HEK293 (cell line): Measurements from ENCODE around the gene WARS2.

Experiments used
- CTCF ChIA-PET: fragments of 350-600 bp; formaldehyde crosslinking; extraction: SDS; loops from one replicate; lab custom pipeline; 2021; ENCODE audit warnings: antibody characterized with exemption; lab: Yijun Ruan, JAX
- POLR2A ChIA-PET: fragments of 300-600 bp; formaldehyde crosslinking; extraction: SDS; loops from one replicate; lab custom pipeline; 2020; ENCODE audit warnings: antibody characterized with exemption, inconsistent platforms; lab: Yijun Ruan, JAX
- H3K27ac ChIP-seq: fragments of 200-500 bp; sonication (Bioruptor generic); 2 replicates; pipeline ENCODE4 v1.5.1; 2014; ENCODE audit warnings: low read depth, low read length, control low read depth, inconsistent platforms; ENCODE audit errors: extremely low read depth
- H3K36me3 ChIP-seq, 2 experiments: fragments of 200-500 bp in 1 of 2; sonication (Bioruptor generic) in 1 of 2; 1 replicate in 1 of 2; 2 replicates in 1 of 2; pipeline ENCODE4 v1.5.1; 2014 to 2017; ENCODE audit warnings: inconsistent platforms in 2 of 2, low read length in 2 of 2; ENCODE audit not compliant: control insufficient read depth in 2 of 2, insufficient read depth in 1 of 2
- H3K4me1 ChIP-seq: fragments of 200-500 bp; sonication (Bioruptor generic); 2 replicates; pipeline ENCODE4 v1.5.1; 2014; ENCODE audit warnings: mild to moderate bottlenecking, low read length, inconsistent platforms; ENCODE audit not compliant: control insufficient read depth, insufficient read depth
- H3K4me3 ChIP-seq: 2 replicates; pipeline ENCODE4 v1.5.1; 2011; ENCODE audit warnings: low read depth, mild to moderate bottlenecking, control low read depth, low read length, moderate library complexity
- H3K9me3 ChIP-seq: fragments of 200-500 bp; sonication (Bioruptor generic); 2 replicates; pipeline ENCODE4 v1.5.1; 2014; ENCODE audit warnings: low read depth, low read length, inconsistent platforms; ENCODE audit not compliant: control insufficient read depth, insufficient read depth
- GLI4 ChIP-seq: fragments of 450-650 bp; formaldehyde crosslinking; IDR thresholded peaks from 2 replicates; pipeline ENCODE4 v1.5.1; 2016; ENCODE audit warnings: missing biosample characterization, missing genetic modification characterization
- GLIS1 ChIP-seq: fragments of 450-650 bp; formaldehyde crosslinking; IDR thresholded peaks from 2 replicates; pipeline ENCODE4 v1.5.1; 2016; ENCODE audit warnings: missing biosample characterization, missing genetic modification characterization
- HOXA7 ChIP-seq: sonication (generic); formaldehyde crosslinking; IDR thresholded peaks from 2 replicates; pipeline ENCODE4 v1.8.1; 2022; ENCODE audit warnings: missing genetic modification reagents, borderline replicate concordance
- MEIS1 ChIP-seq: sonication (generic); formaldehyde crosslinking; IDR thresholded peaks from 2 replicates; pipeline ENCODE4 v1.8.1; 2022; ENCODE audit warnings: missing genetic modification reagents, mild to moderate bottlenecking, borderline replicate concordance
- SP2 ChIP-seq: fragments of 450-650 bp; formaldehyde crosslinking; IDR thresholded peaks from 2 replicates; pipeline ENCODE4 v1.5.1; 2016; ENCODE audit warnings: missing biosample characterization, missing genetic modification characterization
- TRIM28 ChIP-seq: IDR thresholded peaks from 2 replicates; pipeline ENCODE4 v1.6.1; 2011; ENCODE audit warnings: low read length, control low read depth, borderline replicate concordance
- ZFHX2 ChIP-seq: fragments of 450-650 bp; formaldehyde crosslinking; conservative IDR thresholded peaks from 2 replicates; pipeline ENCODE4 v1.5.1; 2016; ENCODE audit warnings: missing biosample characterization, missing genetic modification characterization
- ZNF19 ChIP-seq: fragments of 450-650 bp; formaldehyde crosslinking; IDR thresholded peaks from 2 replicates; pipeline ENCODE4; 2016; ENCODE audit warnings: missing biosample characterization, missing genetic modification characterization, low read depth
- ZNF324 ChIP-seq: fragments of 450-650 bp; formaldehyde crosslinking; IDR thresholded peaks from 2 replicates; pipeline ENCODE4 v1.5.1; 2016; ENCODE audit warnings: missing biosample characterization, missing genetic modification characterization
- ZNF394 ChIP-seq: fragments of 450-650 bp; formaldehyde crosslinking; IDR thresholded peaks from 2 replicates; pipeline ENCODE4 v1.5.1; 2016; ENCODE audit warnings: missing biosample characterization, missing genetic modification characterization, mild to moderate bottlenecking, moderate library complexity, borderline replicate concordance
- ZNF660 ChIP-seq: fragments of 450-650 bp; IDR thresholded peaks from 2 replicates; pipeline ENCODE4 v1.5.1; 2018; ENCODE audit warnings: missing biosample characterization, mild to moderate bottlenecking, missing genetic modification characterization
- ZNF701 ChIP-seq: fragments of 450-650 bp; formaldehyde crosslinking; IDR thresholded peaks from 2 replicates; pipeline ENCODE4 v1.5.1; 2016; ENCODE audit warnings: missing biosample characterization, missing genetic modification characterization
- ZNF791 ChIP-seq: fragments of 450-650 bp; formaldehyde crosslinking; IDR thresholded peaks from 2 replicates; pipeline ENCODE4 v1.5.1; 2016; ENCODE audit warnings: missing biosample characterization, missing genetic modification characterization
- ZSCAN23 ChIP-seq: fragments of 450-650 bp; formaldehyde crosslinking; IDR thresholded peaks from 2 replicates; pipeline ENCODE4 v1.5.1; 2016; ENCODE audit warnings: missing biosample characterization, missing genetic modification characterization
- TF ChIP-seq, protein P1 (sequence below): fragments of 450-650 bp; formaldehyde crosslinking; IDR thresholded peaks from 2 replicates; pipeline ENCODE4 v1.5.1; 2017; ENCODE audit warnings: missing biosample characterization, missing genetic modification characterization
- TF ChIP-seq, protein P2 (sequence below): IDR thresholded peaks from 2 replicates; pipeline ENCODE4 v1.6.1; 2011; ENCODE audit warnings: mild to moderate bottlenecking, low read depth, low read length, borderline replicate concordance
- TF ChIP-seq, protein P3 (sequence below): fragments of 450-650 bp; formaldehyde crosslinking; IDR thresholded peaks from 2 replicates; pipeline ENCODE4 v1.5.1; 2016; ENCODE audit warnings: missing biosample characterization, missing genetic modification characterization
- TF ChIP-seq, protein P4 (sequence below): fragments of 450-650 bp; formaldehyde crosslinking; IDR thresholded peaks from 2 replicates; pipeline ENCODE4 v1.5.1; 2016; ENCODE audit warnings: missing biosample characterization, missing genetic modification characterization, borderline replicate concordance
- TF ChIP-seq, protein P5 (sequence below): fragments of 450-650 bp; formaldehyde crosslinking; IDR thresholded peaks from 2 replicates; pipeline ENCODE4 v1.5.1; 2016; ENCODE audit warnings: missing biosample characterization, missing genetic modification characterization
- TF ChIP-seq, protein P6 (sequence below): fragments of 450-650 bp; formaldehyde crosslinking; IDR thresholded peaks from 2 replicates; pipeline ENCODE4 v1.5.1; 2016; ENCODE audit warnings: missing biosample characterization, missing genetic modification characterization

WARS2 gene

DNA sequence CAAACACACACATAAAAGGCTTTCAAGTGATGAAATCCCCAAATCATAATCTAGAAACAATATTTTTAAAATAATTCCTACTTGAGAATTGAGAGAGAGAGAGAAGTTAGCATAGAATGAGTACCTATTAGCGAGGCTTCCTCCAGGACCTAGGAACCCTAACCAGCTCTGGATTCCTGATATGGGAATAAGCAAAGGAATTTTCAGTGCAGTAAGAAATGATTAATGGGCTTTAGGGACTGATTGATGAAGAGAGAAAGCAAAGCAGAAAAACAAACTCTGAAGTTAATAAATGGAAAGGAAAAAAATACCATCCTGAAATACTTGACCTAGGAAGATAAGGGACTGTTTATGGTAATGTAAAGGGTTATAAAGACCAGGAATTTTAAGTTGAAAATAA lies 60.6 kb downstream of the WARS2 start:
- TF ChIP-seq GLIS1 (no peak), GLI4 (tag by site-specific recombination) (no peak), TRIM28 (no peak), ZNF660 (no peak), ZNF394 (tag by site-specific recombination) (no peak), HOXA7 (CRISPR knock-in tag) (no peak), ZNF701 (tag by site-specific recombination) (no peak), ZNF791 (no peak), ZNF324 (tag by site-specific recombination) (no peak), ZNF19 (tag by site-specific recombination) (no peak), ZSCAN23 (tag by site-specific recombination) (no peak), SP2 (tag by site-specific recombination) (no peak), MEIS1 (CRISPR knock-in tag) (no peak), ZFHX2 (tag by site-specific recombination) (no peak)
- TF ChIP-seq, protein P1, sequence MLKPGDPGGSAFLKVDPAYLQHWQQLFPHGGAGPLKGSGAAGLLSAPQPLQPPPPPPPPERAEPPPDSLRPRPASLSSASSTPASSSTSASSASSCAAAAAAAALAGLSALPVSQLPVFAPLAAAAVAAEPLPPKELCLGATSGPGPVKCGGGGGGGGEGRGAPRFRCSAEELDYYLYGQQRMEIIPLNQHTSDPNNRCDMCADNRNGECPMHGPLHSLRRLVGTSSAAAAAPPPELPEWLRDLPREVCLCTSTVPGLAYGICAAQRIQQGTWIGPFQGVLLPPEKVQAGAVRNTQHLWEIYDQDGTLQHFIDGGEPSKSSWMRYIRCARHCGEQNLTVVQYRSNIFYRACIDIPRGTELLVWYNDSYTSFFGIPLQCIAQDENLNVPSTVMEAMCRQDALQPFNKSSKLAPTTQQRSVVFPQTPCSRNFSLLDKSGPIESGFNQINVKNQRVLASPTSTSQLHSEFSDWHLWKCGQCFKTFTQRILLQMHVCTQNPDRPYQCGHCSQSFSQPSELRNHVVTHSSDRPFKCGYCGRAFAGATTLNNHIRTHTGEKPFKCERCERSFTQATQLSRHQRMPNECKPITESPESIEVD = no peak
- TF ChIP-seq, protein P2, sequence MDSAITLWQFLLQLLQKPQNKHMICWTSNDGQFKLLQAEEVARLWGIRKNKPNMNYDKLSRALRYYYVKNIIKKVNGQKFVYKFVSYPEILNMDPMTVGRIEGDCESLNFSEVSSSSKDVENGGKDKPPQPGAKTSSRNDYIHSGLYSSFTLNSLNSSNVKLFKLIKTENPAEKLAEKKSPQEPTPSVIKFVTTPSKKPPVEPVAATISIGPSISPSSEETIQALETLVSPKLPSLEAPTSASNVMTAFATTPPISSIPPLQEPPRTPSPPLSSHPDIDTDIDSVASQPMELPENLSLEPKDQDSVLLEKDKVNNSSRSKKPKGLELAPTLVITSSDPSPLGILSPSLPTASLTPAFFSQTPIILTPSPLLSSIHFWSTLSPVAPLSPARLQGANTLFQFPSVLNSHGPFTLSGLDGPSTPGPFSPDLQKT = no peak
- TF ChIP-seq, protein P3, sequence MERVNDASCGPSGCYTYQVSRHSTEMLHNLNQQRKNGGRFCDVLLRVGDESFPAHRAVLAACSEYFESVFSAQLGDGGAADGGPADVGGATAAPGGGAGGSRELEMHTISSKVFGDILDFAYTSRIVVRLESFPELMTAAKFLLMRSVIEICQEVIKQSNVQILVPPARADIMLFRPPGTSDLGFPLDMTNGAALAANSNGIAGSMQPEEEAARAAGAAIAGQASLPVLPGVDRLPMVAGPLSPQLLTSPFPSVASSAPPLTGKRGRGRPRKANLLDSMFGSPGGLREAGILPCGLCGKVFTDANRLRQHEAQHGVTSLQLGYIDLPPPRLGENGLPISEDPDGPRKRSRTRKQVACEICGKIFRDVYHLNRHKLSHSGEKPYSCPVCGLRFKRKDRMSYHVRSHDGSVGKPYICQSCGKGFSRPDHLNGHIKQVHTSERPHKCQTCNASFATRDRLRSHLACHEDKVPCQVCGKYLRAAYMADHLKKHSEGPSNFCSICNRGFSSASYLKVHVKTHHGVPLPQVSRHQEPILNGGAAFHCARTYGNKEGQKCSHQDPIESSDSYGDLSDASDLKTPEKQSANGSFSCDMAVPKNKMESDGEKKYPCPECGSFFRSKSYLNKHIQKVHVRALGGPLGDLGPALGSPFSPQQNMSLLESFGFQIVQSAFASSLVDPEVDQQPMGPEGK (tag by site-specific recombination) = no peak
- TF ChIP-seq, protein P4, sequence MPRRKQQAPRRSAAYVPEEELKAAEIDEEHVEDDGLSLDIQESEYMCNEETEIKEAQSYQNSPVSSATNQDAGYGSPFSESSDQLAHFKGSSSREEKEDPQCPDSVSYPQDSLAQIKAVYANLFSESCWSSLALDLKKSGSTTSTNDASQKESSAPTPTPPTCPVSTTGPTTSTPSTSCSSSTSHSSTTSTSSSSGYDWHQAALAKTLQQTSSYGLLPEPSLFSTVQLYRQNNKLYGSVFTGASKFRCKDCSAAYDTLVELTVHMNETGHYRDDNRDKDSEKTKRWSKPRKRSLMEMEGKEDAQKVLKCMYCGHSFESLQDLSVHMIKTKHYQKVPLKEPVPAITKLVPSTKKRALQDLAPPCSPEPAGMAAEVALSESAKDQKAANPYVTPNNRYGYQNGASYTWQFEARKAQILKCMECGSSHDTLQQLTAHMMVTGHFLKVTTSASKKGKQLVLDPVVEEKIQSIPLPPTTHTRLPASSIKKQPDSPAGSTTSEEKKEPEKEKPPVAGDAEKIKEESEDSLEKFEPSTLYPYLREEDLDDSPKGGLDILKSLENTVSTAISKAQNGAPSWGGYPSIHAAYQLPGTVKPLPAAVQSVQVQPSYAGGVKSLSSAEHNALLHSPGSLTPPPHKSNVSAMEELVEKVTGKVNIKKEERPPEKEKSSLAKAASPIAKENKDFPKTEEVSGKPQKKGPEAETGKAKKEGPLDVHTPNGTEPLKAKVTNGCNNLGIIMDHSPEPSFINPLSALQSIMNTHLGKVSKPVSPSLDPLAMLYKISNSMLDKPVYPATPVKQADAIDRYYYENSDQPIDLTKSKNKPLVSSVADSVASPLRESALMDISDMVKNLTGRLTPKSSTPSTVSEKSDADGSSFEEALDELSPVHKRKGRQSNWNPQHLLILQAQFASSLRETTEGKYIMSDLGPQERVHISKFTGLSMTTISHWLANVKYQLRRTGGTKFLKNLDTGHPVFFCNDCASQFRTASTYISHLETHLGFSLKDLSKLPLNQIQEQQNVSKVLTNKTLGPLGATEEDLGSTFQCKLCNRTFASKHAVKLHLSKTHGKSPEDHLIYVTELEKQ (tag by site-specific recombination) = no peak
- TF ChIP-seq, protein P5, sequence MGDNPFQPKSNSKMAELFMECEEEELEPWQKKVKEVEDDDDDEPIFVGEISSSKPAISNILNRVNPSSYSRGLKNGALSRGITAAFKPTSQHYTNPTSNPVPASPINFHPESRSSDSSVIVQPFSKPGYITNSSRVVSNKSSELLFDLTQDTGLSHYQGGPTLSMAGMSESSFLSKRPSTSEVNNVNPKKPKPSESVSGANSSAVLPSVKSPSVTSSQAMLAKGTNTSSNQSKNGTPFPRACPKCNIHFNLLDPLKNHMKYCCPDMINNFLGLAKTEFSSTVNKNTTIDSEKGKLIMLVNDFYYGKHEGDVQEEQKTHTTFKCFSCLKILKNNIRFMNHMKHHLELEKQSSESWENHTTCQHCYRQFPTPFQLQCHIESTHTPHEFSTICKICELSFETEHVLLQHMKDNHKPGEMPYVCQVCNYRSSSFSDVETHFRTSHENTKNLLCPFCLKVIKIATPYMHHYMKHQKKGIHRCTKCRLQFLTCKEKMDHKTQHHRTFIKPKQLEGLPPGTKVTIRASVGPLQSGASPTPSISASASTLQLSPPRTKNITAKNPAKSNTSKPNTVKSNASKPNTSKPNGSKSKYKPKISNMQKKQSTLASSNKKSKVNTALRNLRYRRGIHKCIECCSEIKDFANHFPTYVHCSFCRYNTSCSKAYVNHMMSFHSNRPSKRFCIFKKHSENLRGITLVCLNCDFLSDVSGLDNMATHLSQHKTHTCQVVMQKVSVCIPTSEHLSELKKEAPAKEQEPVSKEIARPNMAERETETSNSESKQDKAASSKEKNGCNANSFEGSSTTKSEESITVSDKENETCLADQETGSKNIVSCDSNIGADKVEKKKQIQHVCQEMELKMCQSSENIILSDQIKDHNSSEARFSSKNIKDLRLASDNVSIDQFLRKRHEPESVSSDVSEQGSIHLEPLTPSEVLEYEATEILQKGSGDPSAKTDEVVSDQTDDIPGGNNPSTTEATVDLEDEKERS (tag by site-specific recombination) = no peak
- TF ChIP-seq, protein P6, sequence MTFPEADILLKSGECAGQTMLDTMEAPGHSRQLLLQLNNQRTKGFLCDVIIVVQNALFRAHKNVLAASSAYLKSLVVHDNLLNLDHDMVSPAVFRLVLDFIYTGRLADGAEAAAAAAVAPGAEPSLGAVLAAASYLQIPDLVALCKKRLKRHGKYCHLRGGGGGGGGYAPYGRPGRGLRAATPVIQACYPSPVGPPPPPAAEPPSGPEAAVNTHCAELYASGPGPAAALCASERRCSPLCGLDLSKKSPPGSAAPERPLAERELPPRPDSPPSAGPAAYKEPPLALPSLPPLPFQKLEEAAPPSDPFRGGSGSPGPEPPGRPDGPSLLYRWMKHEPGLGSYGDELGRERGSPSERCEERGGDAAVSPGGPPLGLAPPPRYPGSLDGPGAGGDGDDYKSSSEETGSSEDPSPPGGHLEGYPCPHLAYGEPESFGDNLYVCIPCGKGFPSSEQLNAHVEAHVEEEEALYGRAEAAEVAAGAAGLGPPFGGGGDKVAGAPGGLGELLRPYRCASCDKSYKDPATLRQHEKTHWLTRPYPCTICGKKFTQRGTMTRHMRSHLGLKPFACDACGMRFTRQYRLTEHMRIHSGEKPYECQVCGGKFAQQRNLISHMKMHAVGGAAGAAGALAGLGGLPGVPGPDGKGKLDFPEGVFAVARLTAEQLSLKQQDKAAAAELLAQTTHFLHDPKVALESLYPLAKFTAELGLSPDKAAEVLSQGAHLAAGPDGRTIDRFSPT (tag by site-specific recombination) = no peak
- TF ChIP-seq, all 188 proteins: peak for 0
- Histone ChIP-seq H3K4me3 (no peak overlapping the region), H3K36me3 (no peaks in the 10 kb centered on the region), H3K27ac (no peak overlapping the region), H3K4me1 (no peaks in the 10 kb centered on the region), H3K9me3 (no peaks in the 10 kb centered on the region)
- POLR2A ChIA-PET = no interaction called here
- CTCF ChIA-PET = no interaction called here
